Neural cell (in vitro differentiated cells): ENCODE results near the gene MRTFB. TPM values are rescaled to one million over a fixed set of nuclear protein-coding genes. Genes with fewer than 3 reads are reported as not detected.

Experiments used
- H2AFZ ChIP-seq: fragments of 200-600, 300-800 bp; sonication (generic), shearing (Covaris generic); 2 replicates; pipeline ENCODE4 v1.6.0; 2014; ENCODE audit warnings: low read depth, mild to moderate bottlenecking, antibody characterized with exemption, low read length, moderate library complexity
- H3F3A ChIP-seq: fragments of 200-600 bp; shearing (Covaris generic); 2 replicates; pipeline ENCODE4 v1.6.1; 2016; ENCODE audit warnings: mild to moderate bottlenecking, moderate library complexity, mixed read lengths, antibody characterized with exemption, low read length; ENCODE audit not compliant: insufficient read depth, poor library complexity, severe bottlenecking
- H3K27ac ChIP-seq: fragments of 200-600, 300-800 bp; sonication (generic), shearing (Covaris generic); 2 replicates; pipeline ENCODE4 v1.5.1; 2014; ENCODE audit warnings: mild to moderate bottlenecking, low read length, moderate library complexity
- H3K27me3 ChIP-seq: fragments of 300-800, 200-600 bp; sonication (generic), shearing (Covaris generic); 2 replicates; pipeline ENCODE4 v1.6.0; 2014; ENCODE audit warnings: mild to moderate bottlenecking, low read depth, low read length, moderate library complexity; ENCODE audit not compliant: insufficient read depth
- H3K36me3 ChIP-seq: fragments of 300-800, 200-600 bp; sonication (generic), shearing (Covaris generic); 2 replicates; pipeline ENCODE4 v1.5.1; 2014; ENCODE audit warnings: mild to moderate bottlenecking, antibody characterized with exemption, low read length, moderate library complexity; ENCODE audit not compliant: insufficient read depth
- H3K4me2 ChIP-seq: fragments of 300-800, 200-600 bp; sonication (generic), shearing (Covaris generic); 2 replicates; pipeline ENCODE4 v1.6.0; 2014; ENCODE audit warnings: mild to moderate bottlenecking, low read length
- H3K4me3 ChIP-seq: fragments of 300-800, 200-600 bp; sonication (generic), shearing (Covaris generic); 2 replicates; pipeline ENCODE4 v1.5.1; 2014; ENCODE audit warnings: mild to moderate bottlenecking, low read length, moderate library complexity
- H3K79me2 ChIP-seq: fragments of 200-600 bp; shearing (Covaris generic); replicated peaks from 2 replicates; pipeline ENCODE4 v1.6.0; 2014; ENCODE audit warnings: mild to moderate bottlenecking, low read length, moderate library complexity; ENCODE audit not compliant: insufficient read depth
- H3K9ac ChIP-seq: fragments of 300-800, 200-600 bp; sonication (generic), shearing (Covaris generic); 2 replicates; pipeline ENCODE4 v1.6.1; 2016; ENCODE audit warnings: mild to moderate bottlenecking, low read length, mixed read lengths
- H3K9me2 ChIP-seq: fragments of 200-600 bp; shearing (Covaris generic); 2 replicates; pipeline ENCODE4 v1.6.1; 2016; ENCODE audit warnings: mild to moderate bottlenecking, low read length, mixed read lengths; ENCODE audit not compliant: insufficient read depth
- H3K9me3 ChIP-seq: fragments of 200-600, 300-800 bp; sonication (generic), shearing (Covaris generic); 2 replicates; pipeline ENCODE4 v1.6.1; 2016; ENCODE audit warnings: mild to moderate bottlenecking, mixed run types, low read length, moderate library complexity, mixed read lengths
- H4K20me1 ChIP-seq: fragments of 200-600 bp; shearing (Covaris generic); 2 replicates; pipeline ENCODE4 v1.6.1; 2016; ENCODE audit warnings: mild to moderate bottlenecking, mixed run types; ENCODE audit not compliant: insufficient read depth
- CTCF ChIP-seq: fragments of 450-650 bp; IDR thresholded peaks from 2 replicates; pipeline ENCODE4 v1.5.1; 2014; ENCODE audit warnings: antibody characterized with exemption, mild to moderate bottlenecking, moderate library complexity; ENCODE audit not compliant: poor library complexity, severe bottlenecking
- EP300 ChIP-seq: fragments of 450-650 bp; conservative IDR thresholded peaks from 2 replicates; pipeline ENCODE4 v1.6.1; 2014; ENCODE audit warnings: antibody characterized with exemption, mild to moderate bottlenecking, moderate library complexity; ENCODE audit not compliant: poor library complexity, severe bottlenecking
- EZH2 ChIP-seq: fragments of 200-600, 300-800 bp; shearing (Covaris generic), sonication (generic); IDR thresholded peaks from 2 replicates; pipeline ENCODE4 v1.6.1; 2014; ENCODE audit warnings: antibody characterized with exemption, low read length, borderline replicate concordance, mild to moderate bottlenecking; ENCODE audit not compliant: insufficient read depth, poor library complexity, severe bottlenecking
- MXI1 ChIP-seq: fragments of 450-650 bp; conservative IDR thresholded peaks from 2 replicates; pipeline ENCODE4 v1.6.1; 2014; ENCODE audit warnings: antibody characterized with exemption, mild to moderate bottlenecking; ENCODE audit not compliant: poor library complexity, severe bottlenecking
- POLR2AphosphoS5 ChIP-seq: IDR thresholded peaks from 2 replicates; pipeline ENCODE4 v1.6.1; 2012
- RAD21 ChIP-seq: fragments of 450-650 bp; conservative IDR thresholded peaks from 2 replicates; pipeline ENCODE4 v1.6.1; 2014; ENCODE audit warnings: antibody characterized with exemption, mild to moderate bottlenecking, moderate library complexity
- REST ChIP-seq: IDR thresholded peaks from 2 replicates; pipeline ENCODE4 v1.6.1; 2012; ENCODE audit warnings: borderline replicate concordance
- SMC3 ChIP-seq: fragments of 450-650 bp; conservative IDR thresholded peaks from 2 replicates; pipeline ENCODE4 v1.6.1; 2014; ENCODE audit warnings: antibody characterized with exemption, mild to moderate bottlenecking, moderate library complexity; ENCODE audit not compliant: poor library complexity
- TAF1 ChIP-seq: IDR thresholded peaks from 2 replicates; pipeline ENCODE4 v1.6.1; 2012; ENCODE audit warnings: low read depth
- polyA plus RNA-seq: library from polyadenylated mRNA; depleted of rRNA; stranded (reverse); fragments of >200 nt; gene quantifications from 2 replicates; pipeline ENCODE4 v1.2.3, GENCODE V29; 2014

The MRTFB gene
- polyA plus RNA-seq, 1 donor from 2014 or later, result 18.6 TPM

- H3K36me3 ChIP-seq, result no peaks in the 10 kb centered on the region
- H4K20me1 ChIP-seq, result no peaks in the 10 kb centered on the region
- no peaks in the 10 kb centered on the region for H3K79me2 ChIP-seq
- no peak overlapping the region for H3K4me3 ChIP-seq
- H3K27ac ChIP-seq, result no peak overlapping the region
- no peak overlapping the region for H3K4me2 ChIP-seq
- TF ChIP-seq EP300 (no peak), RAD21 (no peak), CTCF (no peak), POLR2AphosphoS5 (no peak), MXI1 (no peak), REST (no peak), TAF1 (no peak)
- H3K9me2 ChIP-seq, result no peaks in the 10 kb centered on the region
- no peak overlapping the region for H3K9ac ChIP-seq
- H3K27me3 ChIP-seq, result no peaks in the 10 kb centered on the region
- H3K9me3 ChIP-seq, result no peaks in the 10 kb centered on the region
- H3F3A ChIP-seq, result peaks cover 3% of the 10 kb centered on the region
- no peak overlapping the region for H2AFZ ChIP-seq
Observed at GRCh38 chr16:14131774-14132695, 60.9 kb downstream of the MRTFB start.

- no peak overlapping the region for H3K27ac ChIP-seq
- H3K9me3 ChIP-seq, result no peaks in the 10 kb centered on the region
- no peak overlapping the region for H2AFZ ChIP-seq
- no peaks in the 10 kb centered on the region for H3K79me2 ChIP-seq
- H3K9ac ChIP-seq, result no peak overlapping the region
- H3K4me3 ChIP-seq, result no peak overlapping the region
- H3F3A ChIP-seq, result peaks cover 3% of the 10 kb centered on the region
- no peaks in the 10 kb centered on the region for H3K36me3 ChIP-seq
- no peaks in the 10 kb centered on the region for H3K27me3 ChIP-seq
- no peaks in the 10 kb centered on the region for H4K20me1 ChIP-seq
- no peak for TF ChIP-seq SMC3
- TF ChIP-seq RAD21, result no peak
- TF ChIP-seq EP300, result no peak
- TF ChIP-seq TAF1, result no peak
- TF ChIP-seq CTCF, result no peak
- TF ChIP-seq POLR2AphosphoS5, result no peak
- TF ChIP-seq EZH2, result no peak
- TF ChIP-seq REST, result no peak
- TF ChIP-seq MXI1, result no peak
- H3K9me2 ChIP-seq, result no peaks in the 10 kb centered on the region
- no peak overlapping the region for H3K4me2 ChIP-seq
Observed at GRCh38 chr16:14132696-14133048, 61.6 kb downstream of the MRTFB start.
